Measurements from ENCODE around the gene RAB11FIP2.
"Not testable (repeated sequence)": the region's sequence is repeated elsewhere in the genome, so short reads cannot be mapped to it uniquely, and the experiment has no call there.

The RAB11FIP2 gene

GRCh38 chr10:118046395-118047156 lies at the start of gene RAB11FIP2:
Gene RAB11FIP2 (minus strand): TSS chr10:118046941. CDS start chr10:118046163, 778 bp downstream.
- DNase-seq: peak; percentile 91

GRCh38 chr10:118096022-118096421 lies 49.3 kb upstream of the RAB11FIP2 start:
- DNase-seq: no peak

GRCh38 chr10:118092209-118092608 lies 45.5 kb upstream of the RAB11FIP2 start:
- DNase-seq: no peak

- DNase-seq: no peak
These were observed 34.1 kb upstream of the RAB11FIP2 start for GRCh38 chr10:118080817-118081216.

- no peak for DNase-seq
These were observed 30.0 kb upstream of the RAB11FIP2 start for GRCh38 chr10:118076705-118077104.

GRCh38 chr10:118072840-118073239 lies 26.1 kb upstream of the RAB11FIP2 start:
- no peak for DNase-seq

GRCh38 chr10:118067389-118067788 lies 20.6 kb upstream of the RAB11FIP2 start:
- DNase-seq: not testable (repeated sequence)

GRCh38 chr10:118062798-118063238 lies 16.1 kb upstream of the RAB11FIP2 start:
- no peak for DNase-seq

- no peak for DNase-seq
These were observed 11.6 kb upstream of the RAB11FIP2 start for GRCh38 chr10:118058371-118058770.

- DNase-seq: no peak
These were observed 10.6 kb upstream of the RAB11FIP2 start for GRCh38 chr10:118057361-118057760.

- DNase-seq: no peak
These were observed 7.6 kb upstream of the RAB11FIP2 start for GRCh38 chr10:118054383-118054782.

- DNase-seq: no peak
These were observed 6.1 kb upstream of the RAB11FIP2 start for GRCh38 chr10:118052816-118053215.

GRCh38 chr10:118047880-118048279 lies 1.1 kb upstream of the RAB11FIP2 start:
- DNase-seq: no peak

GRCh38 chr10:118047157-118047719 lies 497 bp upstream of the RAB11FIP2 start:
- no peak for DNase-seq

- peak; percentile 3 for DNase-seq
These were observed 825 bp downstream of the RAB11FIP2 start for GRCh38 chr10:118045837-118046394.

- no peak for DNase-seq
These were observed 1.4 kb downstream of the RAB11FIP2 start for GRCh38 chr10:118045158-118045836.

GRCh38 chr10:118042827-118043242 lies 3.9 kb downstream of the RAB11FIP2 start:
- DNase-seq: no peak

GRCh38 chr10:118042336-118042735 lies 4.4 kb downstream of the RAB11FIP2 start:
- no peak for DNase-seq

GRCh38 chr10:118041316-118041715 lies 5.4 kb downstream of the RAB11FIP2 start:
- no peak for DNase-seq

- no peak for DNase-seq
These were observed 10.4 kb downstream of the RAB11FIP2 start for GRCh38 chr10:118036281-118036875.

GRCh38 chr10:118035354-118036005 lies 11.3 kb downstream of the RAB11FIP2 start:
- no peak for DNase-seq

GRCh38 chr10:118034791-118035261 lies 11.9 kb downstream of the RAB11FIP2 start:
- DNase-seq: no peak

Data from NCI-H510A (cell line).